HepG2 (cell line): Measurements from ENCODE around the gene EPN2. TPM values are rescaled to one million over a fixed set of nuclear protein-coding genes. Genes with fewer than 3 reads are reported as not detected.

Source experiments
- ARNT2 ChIP-seq: sonication (generic); formaldehyde crosslinking; IDR thresholded peaks from 2 replicates; pipeline ENCODE4 v1.8.0; 2022; ENCODE audit warnings: mild to moderate bottlenecking, low read depth, missing genetic modification reagents, moderate library complexity
- EP300 ChIP-seq, 3 experiments: sonication (generic) in 1 of 3; formaldehyde crosslinking in 1 of 3; IDR thresholded peaks; 2 replicates each; pipeline versions ENCODE4 v1.5.1 to v1.6.1; 2011 to 2020; ENCODE audit warnings: low read depth in 2 of 3, low read length in 2 of 3, borderline replicate concordance in 1 of 3, improper control_type of control experiment in 1 of 3, mild to moderate bottlenecking in 1 of 3, missing genetic modification reagents in 1 of 3, moderate library complexity in 1 of 3
- ETV5 ChIP-seq: IDR thresholded peaks from 2 replicates; pipeline ENCODE4 v1.6.1; 2018; ENCODE audit warnings: missing biosample characterization, missing genetic modification reagents, inconsistent platforms, borderline replicate concordance
- FOXK1 ChIP-seq: sonication (generic); formaldehyde crosslinking; IDR thresholded peaks from 2 replicates; pipeline ENCODE4 v1.4.0; 2020; ENCODE audit warnings: low read depth, missing genetic modification reagents, borderline replicate concordance
- GPN1 ChIP-seq: sonication (generic); formaldehyde crosslinking; IDR thresholded peaks from 2 replicates; pipeline ENCODE4 v1.5.1; 2020; ENCODE audit warnings: missing genetic modification reagents, borderline replicate concordance
- IRF2 ChIP-seq: IDR thresholded peaks from 2 replicates; pipeline ENCODE4 v1.6.1; 2018; ENCODE audit warnings: missing genetic modification reagents, missing compliant biosample characterization
- KDM3A ChIP-seq: IDR thresholded peaks from 2 replicates; pipeline ENCODE4 v1.6.1; 2018; ENCODE audit warnings: low read depth, missing compliant biosample characterization
- MZF1 ChIP-seq: sonication (generic); formaldehyde crosslinking; IDR thresholded peaks from 2 replicates; pipeline ENCODE4 v1.8.1; 2023; ENCODE audit warnings: mild to moderate bottlenecking, missing genetic modification reagents, borderline replicate concordance
- NFATC3 ChIP-seq: sonication (generic); formaldehyde crosslinking; IDR thresholded peaks from 2 replicates; pipeline ENCODE4 v1.5.1; 2020; ENCODE audit warnings: mild to moderate bottlenecking, missing genetic modification reagents
- NFE2L1 ChIP-seq: sonication (generic); formaldehyde crosslinking; IDR thresholded peaks from 2 replicates; pipeline ENCODE4 v1.4.0; 2020; ENCODE audit warnings: missing genetic modification reagents, mild to moderate bottlenecking, borderline replicate concordance
- PHB2 ChIP-seq: fragments of 450-650 bp; IDR thresholded peaks from 2 replicates; pipeline ENCODE4 v1.6.1; 2018; ENCODE audit not compliant: partially characterized antibody
- PPARG ChIP-seq: conservative IDR thresholded peaks from 2 replicates; pipeline ENCODE4 v1.6.1; 2016; ENCODE audit warnings: missing biosample characterization, missing genetic modification reagents
- SATB2 ChIP-seq: sonication (generic); formaldehyde crosslinking; IDR thresholded peaks from 2 replicates; pipeline ENCODE4 v1.5.0; 2020; ENCODE audit warnings: missing genetic modification reagents
- ZBTB38 ChIP-seq: sonication (generic); formaldehyde crosslinking; IDR thresholded peaks from 2 replicates; pipeline ENCODE4 v1.5.1; 2020; ENCODE audit warnings: mild to moderate bottlenecking, missing genetic modification reagents
- ZNF121 ChIP-seq: sonication (generic); formaldehyde crosslinking; IDR thresholded peaks from 2 replicates; pipeline ENCODE4 v1.5.0; 2020; ENCODE audit warnings: mild to moderate bottlenecking, missing genetic modification reagents
- ZNF746 ChIP-seq: sonication (generic); formaldehyde crosslinking; IDR thresholded peaks from 2 replicates; pipeline ENCODE4 v1.8.0; 2022; ENCODE audit warnings: mild to moderate bottlenecking, missing genetic modification reagents
- ZNF839 ChIP-seq: sonication (generic); formaldehyde crosslinking; IDR thresholded peaks from 2 replicates; pipeline ENCODE4 v1.4.0; 2020; ENCODE audit warnings: missing genetic modification reagents, mild to moderate bottlenecking, borderline replicate concordance
- ZSCAN22 ChIP-seq: sonication (generic); formaldehyde crosslinking; IDR thresholded peaks from 2 replicates; pipeline ENCODE4 v1.4.0; 2020; ENCODE audit warnings: mild to moderate bottlenecking, missing genetic modification reagents
- polyA plus RNA-seq, 8 experiments: library from polyadenylated mRNA; depleted of rRNA in 3 of 8; stranded (reverse) in 7 of 8; unstranded in 1 of 8; fragments of >200 nt; fragmentation: Illumina TruSeq in 4 of 8; extraction: Trizol in 4 of 8; gene quantifications; 2 replicates each; pipeline versions ENCODE4 v1.2.1 to v1.2.3, GENCODE V29; 2011 to 2016; ENCODE audit warnings: low read depth in 4 of 8, missing spikeins in 1 of 8, mixed read lengths in 1 of 8; ENCODE audit not compliant: insufficient read depth in 1 of 8
- total RNA-seq, 5 experiments: library from RNA; depleted of rRNA; stranded (reverse); fragments of >200 nt; fragmentation: Illumina TruSeq; extraction: Trizol; gene quantifications; 2 replicates each; pipeline ENCODE4 v1.2.3, GENCODE V29; 2016; ENCODE audit warnings: low read depth in 1 of 5
- TF ChIP-seq, protein P1 (sequence below): sonication (generic); formaldehyde crosslinking; IDR thresholded peaks from 2 replicates; pipeline ENCODE4 v1.8.1; 2023; ENCODE audit warnings: mild to moderate bottlenecking, missing genetic modification reagents
- TF ChIP-seq, protein P2 (sequence below): sonication (generic); formaldehyde crosslinking; IDR thresholded peaks from 2 replicates; pipeline ENCODE4 v1.4.0; 2020; ENCODE audit warnings: missing genetic modification reagents, mild to moderate bottlenecking, borderline replicate concordance
- TF ChIP-seq, protein P3 (sequence below): sonication (generic); formaldehyde crosslinking; IDR thresholded peaks from 2 replicates; pipeline ENCODE4 v1.4.0; 2020; ENCODE audit warnings: missing genetic modification reagents, mild to moderate bottlenecking, borderline replicate concordance

The EPN2 gene
- total and polyA plus RNA-seq, 2 of the 13 experiments (the other 11 are each of a cell fraction or from before 2014, with no cell fraction given), result 7.8 to 19.2 TPM

DNA sequence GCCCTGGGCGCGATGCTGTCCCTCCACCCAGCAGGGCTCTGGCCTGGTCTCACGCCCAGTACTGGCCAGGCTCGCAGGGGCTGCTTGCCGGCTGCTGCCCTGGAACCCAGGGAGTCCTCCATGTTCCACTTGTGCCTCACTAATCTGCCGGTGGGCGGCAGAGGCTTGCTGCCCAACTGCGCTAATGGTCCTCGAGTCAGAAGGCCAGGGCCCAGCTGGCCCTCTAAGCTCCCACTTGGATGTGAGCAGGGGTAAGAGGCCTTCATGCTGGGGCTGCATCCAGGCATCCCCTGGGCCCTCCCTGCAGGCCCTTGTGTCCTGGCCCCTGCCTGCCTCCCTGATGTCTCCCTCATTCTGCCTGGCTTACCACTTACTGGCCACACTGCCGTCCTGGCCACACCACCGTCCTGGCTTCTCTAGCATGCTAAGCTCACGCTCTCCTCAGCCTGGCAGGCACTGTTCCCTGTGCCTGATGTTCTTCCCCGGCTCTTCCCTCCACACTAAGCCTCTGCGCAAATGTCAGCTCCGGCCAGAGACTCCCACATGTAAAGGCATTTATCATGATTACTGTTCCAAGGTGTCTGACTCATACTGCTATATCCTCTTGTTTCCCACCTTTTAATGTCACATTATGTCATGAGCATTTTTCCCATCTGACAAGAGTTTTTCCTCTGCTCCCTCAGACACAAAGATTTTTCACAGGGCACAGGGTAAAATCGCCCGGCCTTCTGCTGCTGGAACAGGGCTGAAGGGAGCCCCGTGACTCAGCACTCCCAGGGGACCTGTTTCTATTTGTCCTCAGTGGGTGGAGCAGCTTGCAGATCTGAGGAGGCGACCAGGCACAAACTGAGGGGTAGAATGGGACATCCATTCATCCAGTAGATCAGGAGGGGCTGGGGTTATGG, 109.4 kb downstream of the EPN2 start (continued):
- TF ChIP-seq, protein P1, sequence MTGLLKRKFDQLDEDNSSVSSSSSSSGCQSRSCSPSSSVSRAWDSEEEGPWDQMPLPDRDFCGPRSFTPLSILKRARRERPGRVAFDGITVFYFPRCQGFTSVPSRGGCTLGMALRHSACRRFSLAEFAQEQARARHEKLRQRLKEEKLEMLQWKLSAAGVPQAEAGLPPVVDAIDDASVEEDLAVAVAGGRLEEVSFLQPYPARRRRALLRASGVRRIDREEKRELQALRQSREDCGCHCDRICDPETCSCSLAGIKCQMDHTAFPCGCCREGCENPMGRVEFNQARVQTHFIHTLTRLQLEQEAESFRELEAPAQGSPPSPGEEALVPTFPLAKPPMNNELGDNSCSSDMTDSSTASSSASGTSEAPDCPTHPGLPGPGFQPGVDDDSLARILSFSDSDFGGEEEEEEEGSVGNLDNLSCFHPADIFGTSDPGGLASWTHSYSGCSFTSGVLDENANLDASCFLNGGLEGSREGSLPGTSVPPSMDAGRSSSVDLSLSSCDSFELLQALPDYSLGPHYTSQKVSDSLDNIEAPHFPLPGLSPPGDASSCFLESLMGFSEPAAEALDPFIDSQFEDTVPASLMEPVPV (CRISPR knock-in tag), result 0 out of 2 replicates have a peak, but pooled peaks have one; percentile 32
- TF ChIP-seq EP300 (IDR thresholded peaks at IDR 0.05; ENCODE audit: low read depth in 2 of 2, low read length in 2 of 2) (0 out of 4 replicates have a peak, but pooled peaks of 1 of the 2 experiments have one; percentile 7), EP300 (CRISPR knock-in tag; IDR thresholded peaks at IDR 0.05; ENCODE audit: borderline replicate concordance) (no peak), ZSCAN22 (CRISPR knock-in tag) (no peak), ZBTB38 (CRISPR knock-in tag) (0 out of 2 replicates have a peak, but pooled peaks have one; percentile 30), SATB2 (no peak), NFATC3 (CRISPR knock-in tag) (no peak), PHB2 (no peak), PPARG (CRISPR knock-in tag) (no peak), IRF2 (no peak), ETV5 (CRISPR knock-in tag) (no peak), ZNF746 (no peak), NFE2L1 (CRISPR knock-in tag) (peak; percentile 90), MZF1 (CRISPR knock-in tag) (no peak), ZNF839 (CRISPR knock-in tag) (no peak), GPN1 (CRISPR knock-in tag) (no peak), ZNF121 (no peak), KDM3A (CRISPR knock-in tag) (no peak), FOXK1 (no peak), ARNT2 (no peak)
- TF ChIP-seq, protein P2, sequence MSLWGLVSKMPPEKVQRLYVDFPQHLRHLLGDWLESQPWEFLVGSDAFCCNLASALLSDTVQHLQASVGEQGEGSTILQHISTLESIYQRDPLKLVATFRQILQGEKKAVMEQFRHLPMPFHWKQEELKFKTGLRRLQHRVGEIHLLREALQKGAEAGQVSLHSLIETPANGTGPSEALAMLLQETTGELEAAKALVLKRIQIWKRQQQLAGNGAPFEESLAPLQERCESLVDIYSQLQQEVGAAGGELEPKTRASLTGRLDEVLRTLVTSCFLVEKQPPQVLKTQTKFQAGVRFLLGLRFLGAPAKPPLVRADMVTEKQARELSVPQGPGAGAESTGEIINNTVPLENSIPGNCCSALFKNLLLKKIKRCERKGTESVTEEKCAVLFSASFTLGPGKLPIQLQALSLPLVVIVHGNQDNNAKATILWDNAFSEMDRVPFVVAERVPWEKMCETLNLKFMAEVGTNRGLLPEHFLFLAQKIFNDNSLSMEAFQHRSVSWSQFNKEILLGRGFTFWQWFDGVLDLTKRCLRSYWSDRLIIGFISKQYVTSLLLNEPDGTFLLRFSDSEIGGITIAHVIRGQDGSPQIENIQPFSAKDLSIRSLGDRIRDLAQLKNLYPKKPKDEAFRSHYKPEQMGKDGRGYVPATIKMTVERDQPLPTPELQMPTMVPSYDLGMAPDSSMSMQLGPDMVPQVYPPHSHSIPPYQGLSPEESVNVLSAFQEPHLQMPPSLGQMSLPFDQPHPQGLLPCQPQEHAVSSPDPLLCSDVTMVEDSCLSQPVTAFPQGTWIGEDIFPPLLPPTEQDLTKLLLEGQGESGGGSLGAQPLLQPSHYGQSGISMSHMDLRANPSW (CRISPR knock-in tag), result no peak
- TF ChIP-seq, protein P3, sequence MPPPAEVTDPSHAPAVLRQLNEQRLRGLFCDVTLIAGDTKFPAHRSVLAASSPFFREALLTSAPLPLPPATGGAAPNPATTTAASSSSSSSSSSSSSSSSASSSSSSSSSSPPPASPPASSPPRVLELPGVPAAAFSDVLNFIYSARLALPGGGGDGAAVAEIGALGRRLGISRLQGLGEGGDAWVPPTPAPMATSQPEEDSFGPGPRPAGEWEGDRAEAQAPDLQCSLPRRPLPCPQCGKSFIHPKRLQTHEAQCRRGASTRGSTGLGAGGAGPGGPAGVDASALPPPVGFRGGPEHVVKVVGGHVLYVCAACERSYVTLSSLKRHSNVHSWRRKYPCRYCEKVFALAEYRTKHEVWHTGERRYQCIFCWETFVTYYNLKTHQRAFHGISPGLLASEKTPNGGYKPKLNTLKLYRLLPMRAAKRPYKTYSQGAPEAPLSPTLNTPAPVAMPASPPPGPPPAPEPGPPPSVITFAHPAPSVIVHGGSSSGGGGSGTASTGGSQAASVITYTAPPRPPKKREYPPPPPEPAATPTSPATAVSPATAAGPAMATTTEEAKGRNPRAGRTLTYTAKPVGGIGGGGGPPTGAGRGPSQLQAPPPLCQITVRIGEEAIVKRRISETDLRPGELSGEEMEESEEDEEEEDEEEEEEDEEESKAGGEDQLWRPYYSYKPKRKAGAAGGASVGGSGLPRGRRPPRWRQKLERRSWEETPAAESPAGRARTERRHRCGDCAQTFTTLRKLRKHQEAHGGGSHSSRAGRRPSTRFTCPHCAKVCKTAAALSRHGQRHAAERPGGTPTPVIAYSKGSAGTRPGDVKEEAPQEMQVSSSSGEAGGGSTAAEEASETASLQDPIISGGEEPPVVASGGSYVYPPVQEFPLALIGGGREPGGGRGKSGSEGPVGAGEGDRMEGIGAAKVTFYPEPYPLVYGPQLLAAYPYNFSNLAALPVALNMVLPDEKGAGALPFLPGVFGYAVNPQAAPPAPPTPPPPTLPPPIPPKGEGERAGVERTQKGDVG (CRISPR knock-in tag), result no peak
